Upper lobe of left lung (tissue), 4 donors: ENCODE measurements around the gene QKI.

Experiments
- EP300 ChIP-seq, 4 donors: sonication (generic); formaldehyde crosslinking; IDR thresholded peaks; one replicate each; pipeline ENCODE4 v1.5.1; 2017; ENCODE audit warnings: antibody characterized with exemption in 4 of 4, control low read depth in 2 of 4
- TF ChIP-seq, protein P1 (sequence below), 6 experiments: fragments of 450-650 bp in 4 of 6; fragments of 200-600 bp in 2 of 6; sonication (generic) in 2 of 6; IDR thresholded peaks; one replicate each; pipeline ENCODE4 v1.5.1; 2016 to 2019; ENCODE audit warnings: antibody characterized with exemption in 6 of 6

DNA sequence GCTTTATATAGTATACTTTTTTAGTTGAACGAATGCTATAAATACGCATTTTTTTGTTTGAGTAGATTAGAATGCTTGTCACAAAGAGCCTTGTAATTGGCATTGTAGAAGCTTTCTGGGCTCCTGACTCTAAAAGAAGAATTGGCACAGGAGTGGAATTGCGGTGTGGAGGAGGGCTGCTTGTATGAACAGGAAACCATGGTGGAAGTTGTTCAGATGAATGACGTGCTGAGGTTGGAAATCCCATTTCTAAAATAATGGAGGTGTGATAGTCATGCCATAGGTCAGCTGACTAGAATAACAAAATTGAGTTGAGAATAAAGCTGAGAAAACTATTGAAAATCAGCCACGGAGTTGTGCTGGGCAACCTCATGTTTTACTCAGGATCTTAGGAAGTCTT is 174.9 kb downstream of the QKI start:
- TF ChIP-seq, protein P1, sequence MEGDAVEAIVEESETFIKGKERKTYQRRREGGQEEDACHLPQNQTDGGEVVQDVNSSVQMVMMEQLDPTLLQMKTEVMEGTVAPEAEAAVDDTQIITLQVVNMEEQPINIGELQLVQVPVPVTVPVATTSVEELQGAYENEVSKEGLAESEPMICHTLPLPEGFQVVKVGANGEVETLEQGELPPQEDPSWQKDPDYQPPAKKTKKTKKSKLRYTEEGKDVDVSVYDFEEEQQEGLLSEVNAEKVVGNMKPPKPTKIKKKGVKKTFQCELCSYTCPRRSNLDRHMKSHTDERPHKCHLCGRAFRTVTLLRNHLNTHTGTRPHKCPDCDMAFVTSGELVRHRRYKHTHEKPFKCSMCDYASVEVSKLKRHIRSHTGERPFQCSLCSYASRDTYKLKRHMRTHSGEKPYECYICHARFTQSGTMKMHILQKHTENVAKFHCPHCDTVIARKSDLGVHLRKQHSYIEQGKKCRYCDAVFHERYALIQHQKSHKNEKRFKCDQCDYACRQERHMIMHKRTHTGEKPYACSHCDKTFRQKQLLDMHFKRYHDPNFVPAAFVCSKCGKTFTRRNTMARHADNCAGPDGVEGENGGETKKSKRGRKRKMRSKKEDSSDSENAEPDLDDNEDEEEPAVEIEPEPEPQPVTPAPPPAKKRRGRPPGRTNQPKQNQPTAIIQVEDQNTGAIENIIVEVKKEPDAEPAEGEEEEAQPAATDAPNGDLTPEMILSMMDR (IDR thresholded peaks at IDR 0.05) = no peak
- no peak for TF ChIP-seq EP300 (IDR thresholded peaks at IDR 0.05)
